ENCODE results near the gene SMYD4. TPM values are rescaled to one million over a fixed set of nuclear protein-coding genes. Genes with fewer than 3 reads are reported as not detected.

Gene SMYD4
- total and polyA plus RNA-seq, 9 of the 15 experiments (the other 6 are each of a cell fraction or from before 2014, with no cell fraction given), result 1.3 to 10.2 (median 6.7) TPM

DNA sequence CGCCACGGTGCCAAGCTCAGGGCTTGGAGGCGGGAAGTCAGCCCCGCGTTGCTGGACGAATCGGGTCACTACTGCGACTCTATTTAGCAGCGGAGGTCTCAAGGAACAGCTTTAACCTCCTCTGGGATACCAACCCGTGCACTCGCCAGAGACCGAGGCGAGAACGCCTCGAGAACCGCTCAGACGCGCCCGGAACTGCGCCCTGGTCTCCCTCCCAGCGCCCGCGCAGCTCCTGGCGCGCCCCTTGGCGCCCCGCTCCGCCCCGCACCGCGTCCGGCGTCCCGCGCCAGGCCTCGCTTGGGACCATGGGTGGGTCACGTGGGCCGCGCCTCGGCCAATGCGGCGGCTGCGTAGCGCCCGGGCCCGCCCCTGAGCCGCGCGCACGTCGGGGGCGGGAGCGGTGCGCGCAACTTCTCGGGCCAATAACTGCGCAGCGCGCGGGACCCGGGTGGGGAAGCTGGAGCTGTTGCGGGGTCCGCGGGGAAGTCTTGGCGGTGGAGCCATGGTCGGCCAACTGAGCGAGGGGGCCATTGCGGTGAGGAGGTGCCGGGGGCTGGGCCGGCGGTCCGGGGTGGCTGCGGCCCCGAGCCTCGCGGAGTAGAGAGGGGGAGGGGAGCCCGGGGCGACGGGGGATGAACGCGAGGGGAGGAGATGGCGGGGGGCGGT is at the start of gene SMYD4, which contains the start of gene RPA1 (continued):
- TF ChIP-seq, protein P1, sequence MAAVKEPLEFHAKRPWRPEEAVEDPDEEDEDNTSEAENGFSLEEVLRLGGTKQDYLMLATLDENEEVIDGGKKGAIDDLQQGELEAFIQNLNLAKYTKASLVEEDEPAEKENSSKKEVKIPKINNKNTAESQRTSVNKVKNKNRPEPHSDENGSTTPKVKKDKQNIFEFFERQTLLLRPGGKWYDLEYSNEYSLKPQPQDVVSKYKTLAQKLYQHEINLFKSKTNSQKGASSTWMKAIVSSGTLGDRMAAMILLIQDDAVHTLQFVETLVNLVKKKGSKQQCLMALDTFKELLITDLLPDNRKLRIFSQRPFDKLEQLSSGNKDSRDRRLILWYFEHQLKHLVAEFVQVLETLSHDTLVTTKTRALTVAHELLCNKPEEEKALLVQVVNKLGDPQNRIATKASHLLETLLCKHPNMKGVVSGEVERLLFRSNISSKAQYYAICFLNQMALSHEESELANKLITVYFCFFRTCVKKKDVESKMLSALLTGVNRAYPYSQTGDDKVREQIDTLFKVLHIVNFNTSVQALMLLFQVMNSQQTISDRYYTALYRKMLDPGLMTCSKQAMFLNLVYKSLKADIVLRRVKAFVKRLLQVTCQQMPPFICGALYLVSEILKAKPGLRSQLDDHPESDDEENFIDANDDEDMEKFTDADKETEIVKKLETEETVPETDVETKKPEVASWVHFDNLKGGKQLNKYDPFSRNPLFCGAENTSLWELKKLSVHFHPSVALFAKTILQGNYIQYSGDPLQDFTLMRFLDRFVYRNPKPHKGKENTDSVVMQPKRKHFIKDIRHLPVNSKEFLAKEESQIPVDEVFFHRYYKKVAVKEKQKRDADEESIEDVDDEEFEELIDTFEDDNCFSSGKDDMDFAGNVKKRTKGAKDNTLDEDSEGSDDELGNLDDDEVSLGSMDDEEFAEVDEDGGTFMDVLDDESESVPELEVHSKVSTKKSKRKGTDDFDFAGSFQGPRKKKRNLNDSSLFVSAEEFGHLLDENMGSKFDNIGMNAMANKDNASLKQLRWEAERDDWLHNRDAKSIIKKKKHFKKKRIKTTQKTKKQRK (IDR thresholded peaks at IDR 0.05; ENCODE audit: borderline replicate concordance, low read depth, low read length), result no peak
- TF ChIP-seq FOXP1 (CRISPR knock-in tag; IDR thresholded peaks at IDR 0.05), result 0 out of 2 replicates have a peak, but pooled peaks have one; percentile 46
- TF ChIP-seq NCOR1 (IDR thresholded peaks at IDR 0.05), result no peak
- TF ChIP-seq GABPB2 (CRISPR knock-in tag; conservative IDR thresholded peaks at IDR 0.05), result no peak
- TF ChIP-seq NFIC (IDR thresholded peaks at IDR 0.05), result 0 out of 2 replicates have a peak, but pooled peaks have one; percentile 29
- no peak for TF ChIP-seq SRSF1 (IDR thresholded peaks at IDR 0.05; ENCODE audit: low read depth, low read length)
- TF ChIP-seq ZFX (CRISPR knock-in tag; IDR thresholded peaks at IDR 0.05), result peak; percentile 71
- no peak for TF ChIP-seq FIP1L1 (IDR thresholded peaks at IDR 0.05; ENCODE audit: low read depth, low read length, poor library complexity, severe bottlenecking)
- TF ChIP-seq ZNF76 (CRISPR knock-in tag; IDR thresholded peaks at IDR 0.05; ENCODE audit: borderline replicate concordance), result no peak
- no peak for TF ChIP-seq EHMT2 (IDR thresholded peaks at IDR 0.05)
- TF ChIP-seq, protein P2, sequence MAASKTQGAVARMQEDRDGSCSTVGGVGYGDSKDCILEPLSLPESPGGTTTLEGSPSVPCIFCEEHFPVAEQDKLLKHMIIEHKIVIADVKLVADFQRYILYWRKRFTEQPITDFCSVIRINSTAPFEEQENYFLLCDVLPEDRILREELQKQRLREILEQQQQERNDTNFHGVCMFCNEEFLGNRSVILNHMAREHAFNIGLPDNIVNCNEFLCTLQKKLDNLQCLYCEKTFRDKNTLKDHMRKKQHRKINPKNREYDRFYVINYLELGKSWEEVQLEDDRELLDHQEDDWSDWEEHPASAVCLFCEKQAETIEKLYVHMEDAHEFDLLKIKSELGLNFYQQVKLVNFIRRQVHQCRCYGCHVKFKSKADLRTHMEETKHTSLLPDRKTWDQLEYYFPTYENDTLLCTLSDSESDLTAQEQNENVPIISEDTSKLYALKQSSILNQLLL (CRISPR knock-in tag; IDR thresholded peaks at IDR 0.05; ENCODE audit: borderline replicate concordance), result no peak
- TF ChIP-seq SMARCA5 (IDR thresholded peaks at IDR 0.05), result no peak
- no peak for TF ChIP-seq DMBX1 (CRISPR knock-in tag; IDR thresholded peaks at IDR 0.05; ENCODE audit: borderline replicate concordance)
- no peak for TF ChIP-seq ZNF212 (CRISPR knock-in tag; IDR thresholded peaks at IDR 0.05)
- TF ChIP-seq, protein P3, sequence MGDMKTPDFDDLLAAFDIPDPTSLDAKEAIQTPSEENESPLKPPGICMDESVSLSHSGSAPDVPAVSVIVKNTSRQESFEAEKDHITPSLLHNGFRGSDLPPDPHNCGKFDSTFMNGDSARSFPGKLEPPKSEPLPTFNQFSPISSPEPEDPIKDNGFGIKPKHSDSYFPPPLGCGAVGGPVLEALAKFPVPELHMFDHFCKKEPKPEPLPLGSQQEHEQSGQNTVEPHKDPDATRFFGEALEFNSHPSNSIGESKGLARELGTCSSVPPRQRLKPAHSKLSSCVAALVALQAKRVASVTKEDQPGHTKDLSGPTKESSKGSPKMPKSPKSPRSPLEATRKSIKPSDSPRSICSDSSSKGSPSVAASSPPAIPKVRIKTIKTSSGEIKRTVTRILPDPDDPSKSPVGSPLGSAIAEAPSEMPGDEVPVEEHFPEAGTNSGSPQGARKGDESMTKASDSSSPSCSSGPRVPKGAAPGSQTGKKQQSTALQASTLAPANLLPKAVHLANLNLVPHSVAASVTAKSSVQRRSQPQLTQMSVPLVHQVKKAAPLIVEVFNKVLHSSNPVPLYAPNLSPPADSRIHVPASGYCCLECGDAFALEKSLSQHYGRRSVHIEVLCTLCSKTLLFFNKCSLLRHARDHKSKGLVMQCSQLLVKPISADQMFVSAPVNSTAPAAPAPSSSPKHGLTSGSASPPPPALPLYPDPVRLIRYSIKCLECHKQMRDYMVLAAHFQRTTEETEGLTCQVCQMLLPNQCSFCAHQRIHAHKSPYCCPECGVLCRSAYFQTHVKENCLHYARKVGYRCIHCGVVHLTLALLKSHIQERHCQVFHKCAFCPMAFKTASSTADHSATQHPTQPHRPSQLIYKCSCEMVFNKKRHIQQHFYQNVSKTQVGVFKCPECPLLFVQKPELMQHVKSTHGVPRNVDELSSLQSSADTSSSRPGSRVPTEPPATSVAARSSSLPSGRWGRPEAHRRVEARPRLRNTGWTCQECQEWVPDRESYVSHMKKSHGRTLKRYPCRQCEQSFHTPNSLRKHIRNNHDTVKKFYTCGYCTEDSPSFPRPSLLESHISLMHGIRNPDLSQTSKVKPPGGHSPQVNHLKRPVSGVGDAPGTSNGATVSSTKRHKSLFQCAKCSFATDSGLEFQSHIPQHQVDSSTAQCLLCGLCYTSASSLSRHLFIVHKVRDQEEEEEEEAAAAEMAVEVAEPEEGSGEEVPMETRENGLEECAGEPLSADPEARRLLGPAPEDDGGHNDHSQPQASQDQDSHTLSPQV (IDR thresholded peaks at IDR 0.05), result no peak
- peak; percentile 70 for TF ChIP-seq SUPT5H (IDR thresholded peaks at IDR 0.05)
- TF ChIP-seq HCFC1 (IDR thresholded peaks at IDR 0.05; ENCODE audit: low read depth, low read length), result peak; percentile 48; the same call in 1 of the 2 replicates
- TF ChIP-seq JUND (IDR thresholded peaks at IDR 0.05; ENCODE audit: borderline replicate concordance, low read depth, low read length), result no peak
- no peak for TF ChIP-seq JUND (tag; IDR thresholded peaks at IDR 0.05; ENCODE audit: borderline replicate concordance, low read depth, low read length)
- no peak for TF ChIP-seq FOXA3 (CRISPR knock-in tag; conservative IDR thresholded peaks at IDR 0.05 in 1 of 2, IDR thresholded peaks at IDR 0.05 in 1 of 2)
- no peak for TF ChIP-seq PYGO2 (tag; IDR thresholded peaks at IDR 0.05)

Data from K562 (cell line).